RPMI7951 (cell line): Measurements from ENCODE around the gene CCDC187. TPM values are rescaled to one million over a fixed set of nuclear protein-coding genes. Genes with fewer than 3 reads are reported as not detected.
A peak's percentile ranks its signal among the peaks of the same experiment; 100 is the strongest.

ENCODE experiments used
- DNase-seq: peaks from one replicate; pipeline ENCODE4 v3.0.0-alpha.2; 2012; ENCODE audit warnings: low read depth
- total RNA-seq: library from RNA; depleted of rRNA; stranded (reverse); fragments of >200 nt; shearing (Covaris generic); gene quantifications from 2 replicates; pipeline ENCODE4 v1.2.3, GENCODE V29; 2014; rRNA removed

CCDC187 gene
- total RNA-seq, 1 experiment from 2014 or later, result not detected

- no peak for DNase-seq
These were observed 97.2 kb downstream of the CCDC187 start for GRCh38 chr9:136206602-136207275.

- DNase-seq, result no peak
These were observed 98.2 kb downstream of the CCDC187 start for GRCh38 chr9:136205707-136205992.

GRCh38 chr9:136204838-136205706 lies 98.8 kb downstream of the CCDC187 start, which contains the start of gene LHX3:
LHX3 (minus strand) TSS chr9:136205128; CDS start chr9:136205012, 116 bp downstream.
- peak; percentile 11 for DNase-seq

GRCh38 chr9:136204145-136204805 lies 99.6 kb downstream of the CCDC187 start:
- no peak for DNase-seq

GRCh38 chr9:136203408-136204144 lies 100.3 kb downstream of the CCDC187 start:
- DNase-seq, result no peak

- DNase-seq, result no peak
These were observed 101.2 kb downstream of the CCDC187 start for GRCh38 chr9:136202454-136203407.

GRCh38 chr9:136201609-136202453 lies 102.1 kb downstream of the CCDC187 start:
- no peak for DNase-seq

GRCh38 chr9:136201174-136201573 lies 102.7 kb downstream of the CCDC187 start:
- DNase-seq, result no peak

GRCh38 chr9:136200424-136200823 lies 103.5 kb downstream of the CCDC187 start:
- no peak for DNase-seq

Other genes with a start within 250 kb of the CCDC187 start
- 4.1 and 4.5 TPM in 2 replicates for gene NACC2, start 208.8 kb downstream of the CCDC187 start, total RNA-seq
- gene TMEM250, start 185.2 kb downstream of the CCDC187 start, total RNA-seq, result 12.1 and 15.0 TPM in 2 replicates
- gene LHX3, start 99.0 kb downstream of the CCDC187 start, total RNA-seq, result not detected in 2 replicates
- 9.1 and 9.9 TPM in 2 replicates for gene QSOX2, start 58.3 kb downstream of the CCDC187 start, total RNA-seq
- 6.3 and 6.6 TPM in 2 replicates for gene GPSM1, start 23.4 kb upstream of the CCDC187 start, total RNA-seq
- 15.3 and 17.1 TPM in 2 replicates for gene DNLZ, start 59.6 kb upstream of the CCDC187 start, total RNA-seq
- gene CARD9, start 69.6 kb upstream of the CCDC187 start, total RNA-seq, result 0.68 TPM in 1 of 2 replicates, not detected in the other
- gene SNAPC4, start 96.1 kb upstream of the CCDC187 start, total RNA-seq, result 4.6 and 4.9 TPM in 2 replicates
- gene ENTR1, start 106.5 kb upstream of the CCDC187 start, total RNA-seq, result 20.9 and 32.3 TPM in 2 replicates
- 23.6 and 29.9 TPM in 2 replicates for gene PMPCA, start 106.6 kb upstream of the CCDC187 start, total RNA-seq
- 3.4 and 3.8 TPM in 2 replicates for gene INPP5E, start 135.8 kb upstream of the CCDC187 start, total RNA-seq
- 14.5 and 14.8 TPM in 2 replicates for gene SEC16A, start 178.9 kb upstream of the CCDC187 start, total RNA-seq
- 1.8 and 2.0 TPM in 2 replicates for gene NOTCH1, start 242.0 kb upstream of the CCDC187 start, total RNA-seq